Gastroesophageal sphincter (tissue), 3 donors: ENCODE data around the gene SLC13A4.

ENCODE experiments used
- CTCF ChIP-seq, 4 experiments: fragments of 200-600 bp in 2 of 4; fragments of 450-650 bp in 2 of 4; sonication (generic) in 1 of 4; IDR thresholded peaks; one replicate each; pipeline ENCODE4 v1.5.1; 2017 to 2019; ENCODE audit warnings: antibody characterized with exemption in 4 of 4, mild to moderate bottlenecking in 2 of 4, moderate library complexity in 2 of 4
- EP300 ChIP-seq: sonication (generic); formaldehyde crosslinking; IDR thresholded peaks from one replicate; pipeline ENCODE4 v1.6.1; 2017; ENCODE audit warnings: antibody characterized with exemption, mild to moderate bottlenecking
- POLR2A ChIP-seq, 2 donors: fragments of 450-650 bp; IDR thresholded peaks; one replicate each; pipeline ENCODE4 v1.6.1; 2017; ENCODE audit warnings: antibody characterized with exemption in 2 of 2, mild to moderate bottlenecking in 2 of 2, moderate library complexity in 1 of 2
- POLR2AphosphoS5 ChIP-seq: sonication (generic); formaldehyde crosslinking; IDR thresholded peaks from one replicate; pipeline ENCODE4 v1.6.1; 2017; ENCODE audit warnings: antibody characterized with exemption

GRCh38 chr7:135753616-135754413 lies 25.8 kb upstream of the SLC13A4 start:
- TF ChIP-seq CTCF (IDR thresholded peaks at IDR 0.05) (no peak), POLR2A (IDR thresholded peaks at IDR 0.05) (no peak), POLR2AphosphoS5 (no peak), EP300 (no peak)
